ENCODE results near the gene GPR15. TPM values are rescaled to one million over a fixed set of nuclear protein-coding genes. Genes with fewer than 3 reads are reported as not detected.

GPR15 gene
- total RNA-seq, 2 donors from 2014 or later, result not detected

- H3K27ac ChIP-seq, result no peak overlapping the region
- no peaks in the 10 kb centered on the region for H3K36me3 ChIP-seq
- DNase-seq (ENCODE audit: low spot score), result no peak
- intact Hi-C loops (cut with DNase I), result no loop called here
- H3K4me3 ChIP-seq, result no peak overlapping the region
- no peaks in the 10 kb centered on the region for H3K27me3 ChIP-seq (replicated peaks; ENCODE audit: insufficient read depth)
- TF ChIP-seq CTCF (IDR thresholded peaks at IDR 0.05), result no peak
- no peak for TF ChIP-seq POLR2AphosphoS5 (IDR thresholded peaks at IDR 0.05)
- TF ChIP-seq POLR2A (IDR thresholded peaks at IDR 0.05), result no peak
- no peaks in the 10 kb centered on the region for H3K9me3 ChIP-seq
- no peaks in the 10 kb centered on the region for H3K4me1 ChIP-seq (replicated peaks)
- WGBS, result 91% methylated on average over 4 of the region's 4 CpGs
Measured at GRCh38 chr3:98583766-98584165, 52.0 kb downstream of the GPR15 start.

Small RNAs within 50 kb of the gene (small RNA-seq; reads per million reads assigned to genes)
- 0 reads per million in 2 donors for gene RPL38P4

Other genes with a start within 250 kb of the GPR15 start
- gene OR5H2, start 249.5 kb upstream of the GPR15 start, total RNA-seq, result not detected
- 1 to 10 TPM in 1 of 2 donors, not detected in 1; 1.3 TPM for gene OR5K4, start 178.1 kb upstream of the GPR15 start, total RNA-seq
- not detected for gene OR5K3, start 141.3 kb upstream of the GPR15 start, total RNA-seq
- not detected for gene OR5K1, start 68.8 kb upstream of the GPR15 start, total RNA-seq
- not detected for gene OR5K2, start 34.3 kb upstream of the GPR15 start, total RNA-seq
- gene CLDND1, start 9.1 kb upstream of the GPR15 start, total RNA-seq, result 100 to 1,000 TPM in 1 of 2 donors, 10 to 100 TPM in 1; 71.2 to 113 TPM
- gene CPOX, start 61.6 kb downstream of the GPR15 start, total RNA-seq, result 10 to 100 TPM; 25.3 to 25.6 TPM
- 10 to 100 TPM in 1 of 2 donors, 1 to 10 TPM in 1; 7.1 to 10.6 TPM for gene ST3GAL6, start 231.4 kb downstream of the GPR15 start, total RNA-seq

Data from prostate gland (tissue), 2 donors.